Left renal pelvis (tissue), 4 donors: ENCODE results near the gene DCBLD2. TPM values are rescaled to one million over a fixed set of nuclear protein-coding genes. Genes with fewer than 3 reads are reported as not detected.
"Not testable (repeated sequence)": the region's sequence is repeated elsewhere in the genome, so short reads cannot be mapped to it uniquely, and the experiment has no call there.

Experiments used
- DNase-seq, 4 donors: peaks; one replicate each; pipeline ENCODE4 v3.0.0-alpha.2; 2013; ENCODE audit warnings: low read depth in 4 of 4, low spot score in 3 of 4
- polyA plus RNA-seq, 4 donors: library from polyadenylated mRNA; unstranded; fragments of 120-200 nt; gene quantifications; one replicate each; pipeline ENCODE4 v1.2.1, GENCODE V29; 2013; ENCODE audit not compliant: insufficient read length in 4 of 4

Gene DCBLD2
- polyA plus RNA-seq, 4 donors = 50.4 to 58.3 (median 56.2) TPM

GRCh38 chr3:98893740-98894139, 7.8 kb downstream of the DCBLD2 start:
- no peak for DNase-seq

- DNase-seq = no peak
Observed at GRCh38 chr3:98892263-98892662, 9.2 kb downstream of the DCBLD2 start.

GRCh38 chr3:98890965-98891910, 10.3 kb downstream of the DCBLD2 start:
- no peak for DNase-seq

- DNase-seq = no peak
Observed at GRCh38 chr3:98890181-98890835, 11.2 kb downstream of the DCBLD2 start.

- no peak for DNase-seq
Observed at GRCh38 chr3:98887684-98888083, 13.8 kb downstream of the DCBLD2 start.

GRCh38 chr3:98886525-98886924, 15.0 kb downstream of the DCBLD2 start:
- DNase-seq = no peak

GRCh38 chr3:98885851-98886250, 15.6 kb downstream of the DCBLD2 start:
- no peak for DNase-seq

- no peak for DNase-seq
Observed at GRCh38 chr3:98884675-98885371, 16.7 kb downstream of the DCBLD2 start.

GRCh38 chr3:98882614-98883333, 18.7 kb downstream of the DCBLD2 start:
- DNase-seq = not testable (repeated sequence)

- no peak for DNase-seq
Observed at GRCh38 chr3:98877132-98877531, 24.4 kb downstream of the DCBLD2 start.

- no peak for DNase-seq
Observed at GRCh38 chr3:98875535-98875934, 26.0 kb downstream of the DCBLD2 start.

- DNase-seq = no peak
Observed at GRCh38 chr3:98874602-98875249, 26.8 kb downstream of the DCBLD2 start.

GRCh38 chr3:98869391-98869790, 32.1 kb downstream of the DCBLD2 start:
- DNase-seq = no peak

GRCh38 chr3:98857971-98858370, 43.5 kb downstream of the DCBLD2 start:
- DNase-seq = not testable (repeated sequence)

GRCh38 chr3:98857258-98857657, 44.2 kb downstream of the DCBLD2 start:
- DNase-seq = not testable (repeated sequence)

GRCh38 chr3:98856724-98857123, 44.8 kb downstream of the DCBLD2 start:
- no peak for DNase-seq

GRCh38 chr3:98855806-98856400, 45.6 kb downstream of the DCBLD2 start:
- no peak for DNase-seq

GRCh38 chr3:98848108-98848507, 53.4 kb downstream of the DCBLD2 start:
- DNase-seq = no peak

- no peak for DNase-seq
Observed at GRCh38 chr3:98846101-98846500, 55.4 kb downstream of the DCBLD2 start.
